Endometrium (tissue), 2 donors: ENCODE data around the gene MPND.

ENCODE experiments used
- FAIRE-seq: peaks from 2 replicates; lab custom pipeline; 2012; peaks lifted over from hg19 to GRCh38; lab: Jason Lieb, UNC
- donor health status: control.
- donor health status: control.

Gene MPND, protein sequence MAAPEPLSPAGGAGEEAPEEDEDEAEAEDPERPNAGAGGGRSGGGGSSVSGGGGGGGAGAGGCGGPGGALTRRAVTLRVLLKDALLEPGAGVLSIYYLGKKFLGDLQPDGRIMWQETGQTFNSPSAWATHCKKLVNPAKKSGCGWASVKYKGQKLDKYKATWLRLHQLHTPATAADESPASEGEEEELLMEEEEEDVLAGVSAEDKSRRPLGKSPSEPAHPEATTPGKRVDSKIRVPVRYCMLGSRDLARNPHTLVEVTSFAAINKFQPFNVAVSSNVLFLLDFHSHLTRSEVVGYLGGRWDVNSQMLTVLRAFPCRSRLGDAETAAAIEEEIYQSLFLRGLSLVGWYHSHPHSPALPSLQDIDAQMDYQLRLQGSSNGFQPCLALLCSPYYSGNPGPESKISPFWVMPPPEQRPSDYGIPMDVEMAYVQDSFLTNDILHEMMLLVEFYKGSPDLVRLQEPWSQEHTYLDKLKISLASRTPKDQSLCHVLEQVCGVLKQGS

DNA sequence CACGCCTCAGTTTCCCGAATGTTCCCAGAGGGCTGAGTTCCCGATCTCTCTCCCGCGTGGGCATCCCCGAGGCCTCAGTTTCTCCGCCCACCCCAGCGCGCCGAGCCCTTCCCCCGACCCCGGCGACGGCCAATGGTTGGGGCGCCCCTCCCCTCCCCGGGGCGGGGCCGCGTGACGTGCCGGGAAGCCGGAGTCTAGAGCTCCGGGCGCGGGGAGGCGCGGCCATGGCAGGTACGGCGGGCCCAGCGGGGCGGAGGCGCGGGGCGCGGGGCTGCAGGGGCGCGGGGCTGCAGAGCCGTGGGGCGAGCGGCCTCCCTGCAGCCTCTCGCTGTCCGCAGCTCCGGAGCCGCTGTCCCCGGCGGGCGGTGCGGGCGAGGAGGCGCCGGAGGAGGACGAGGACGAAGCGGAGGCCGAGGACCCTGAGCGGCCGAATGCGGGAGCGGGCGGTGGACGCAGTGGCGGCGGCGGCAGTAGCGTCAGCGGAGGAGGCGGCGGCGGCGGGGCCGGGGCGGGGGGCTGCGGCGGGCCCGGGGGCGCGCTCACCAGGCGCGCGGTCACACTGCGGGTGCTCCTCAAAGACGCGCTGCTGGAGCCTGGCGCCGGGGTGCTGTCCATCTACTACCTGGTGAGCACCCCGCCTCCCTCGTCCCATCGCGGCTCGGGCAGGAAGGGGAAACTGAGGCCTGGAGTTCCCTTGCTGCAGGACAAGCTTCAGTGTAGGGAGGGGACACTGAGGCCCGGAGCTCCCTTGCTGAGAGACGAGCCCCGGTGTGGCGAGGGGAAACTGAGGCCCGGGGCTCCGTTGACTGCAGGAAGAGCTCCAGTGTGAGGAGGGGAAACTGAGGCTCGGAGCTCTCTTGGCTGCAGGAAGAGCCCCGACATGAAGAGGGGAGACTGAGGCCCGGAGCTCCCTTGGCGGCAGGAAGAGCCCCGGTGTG is at the start of gene MPND:
MPND (plus strand) TSS at position 193 of the 938 bp plus-strand sequence; CDS start at position 225, 32 bp downstream.
- no peak for FAIRE-seq

DNA sequence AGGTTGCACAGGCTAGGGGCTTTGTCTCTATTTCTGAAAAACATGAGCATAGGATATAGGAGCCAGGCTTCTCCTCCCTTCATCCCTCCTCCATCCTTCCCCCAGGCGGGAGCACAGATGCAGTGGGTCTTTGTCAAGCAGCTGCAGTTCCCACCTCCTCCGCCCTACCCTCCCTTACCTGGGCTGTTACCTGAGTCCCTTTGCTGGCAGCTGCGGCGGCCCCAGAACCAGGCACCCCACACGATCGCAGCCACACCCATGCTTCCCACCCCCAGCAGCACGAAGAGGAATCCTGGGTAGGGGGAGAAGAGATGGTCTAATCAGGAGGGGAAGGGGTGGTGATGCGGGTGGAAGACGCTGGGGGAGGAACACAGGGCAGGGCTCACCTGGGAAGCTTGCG is 49.0 kb upstream of the MPND start:
- no peak for FAIRE-seq

DNA sequence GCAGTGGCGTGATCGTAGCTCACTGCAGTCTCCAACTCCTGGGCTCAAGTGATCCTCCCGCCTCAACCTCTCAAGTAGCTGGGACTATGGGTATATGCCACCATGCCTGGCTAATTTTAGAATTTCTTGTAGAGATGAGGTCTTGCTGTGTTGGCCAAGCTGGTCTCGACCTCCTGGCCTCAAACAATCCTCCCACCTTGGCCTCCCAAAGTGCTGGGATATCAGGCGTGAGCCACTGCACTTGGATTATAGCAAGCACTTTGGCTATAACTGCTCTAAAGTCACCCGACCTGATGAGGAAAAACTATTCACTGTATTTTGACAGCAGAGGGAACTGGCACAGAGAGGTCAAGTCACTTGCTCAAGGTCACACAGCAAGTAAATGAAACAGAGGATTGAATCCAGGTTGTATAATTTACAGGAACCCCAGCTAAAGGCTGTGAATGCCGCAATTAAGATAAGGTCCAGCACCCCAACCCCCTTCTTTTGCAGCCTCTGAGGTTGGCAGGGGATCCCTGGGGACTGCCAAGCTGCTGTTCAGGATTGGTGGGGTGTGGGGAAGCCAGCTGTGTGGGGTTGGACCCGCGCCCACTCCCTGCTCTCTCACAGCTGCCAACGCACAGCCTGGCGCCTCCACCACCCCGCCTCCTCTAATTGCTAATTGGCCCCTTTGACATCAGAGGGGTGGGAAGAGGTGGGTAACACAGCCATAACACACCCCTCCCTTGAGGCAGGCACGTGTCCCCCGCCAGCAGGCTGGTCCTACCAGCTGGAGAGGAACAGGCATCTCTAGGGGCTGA is 47.2 kb upstream of the MPND start:
- no peak for FAIRE-seq

DNA sequence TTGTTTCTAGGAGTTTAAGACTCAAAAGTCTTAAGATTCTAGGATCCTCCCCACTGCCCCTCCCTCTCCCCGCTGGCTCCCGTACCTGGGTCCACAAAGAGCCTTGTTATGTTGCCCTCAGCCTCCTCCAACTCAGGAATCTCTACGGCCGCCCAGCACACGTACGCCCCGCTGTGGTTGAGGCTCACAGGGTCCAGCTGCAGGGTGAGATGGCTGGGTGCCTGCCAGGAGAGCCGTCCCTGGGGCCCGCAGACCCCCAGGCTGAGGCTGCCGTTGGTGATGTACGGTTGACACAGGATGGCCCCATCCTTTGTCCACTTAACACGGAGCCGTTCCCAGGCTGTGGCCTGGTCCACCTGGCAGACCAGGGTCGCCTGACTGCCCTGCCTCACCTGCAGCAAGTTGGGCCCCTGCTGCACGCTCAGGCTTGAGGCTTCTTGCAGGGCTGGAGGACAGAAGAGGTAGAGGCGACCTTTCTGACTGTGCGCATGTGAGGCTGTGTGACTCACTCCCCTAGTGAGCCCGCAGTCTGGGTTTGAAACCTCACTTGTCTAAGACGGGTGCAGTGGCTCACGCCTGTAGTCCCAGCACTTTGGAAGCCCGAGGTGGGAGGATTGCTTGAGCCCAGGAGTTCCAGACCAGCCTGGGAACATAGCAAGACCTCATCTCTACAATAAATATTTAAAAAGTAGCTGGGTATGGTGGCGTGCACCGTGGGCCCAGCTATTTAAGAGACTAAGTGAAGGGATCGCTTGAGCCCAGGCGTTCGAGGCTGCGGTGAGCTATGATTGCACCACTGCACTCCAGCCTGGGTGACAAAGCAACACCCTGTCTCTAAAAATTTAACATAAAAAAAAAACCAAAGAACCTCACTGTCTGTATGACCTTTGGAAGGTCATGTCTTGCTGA is 45.2 kb upstream of the MPND start:
- FAIRE-seq = no peak

DNA sequence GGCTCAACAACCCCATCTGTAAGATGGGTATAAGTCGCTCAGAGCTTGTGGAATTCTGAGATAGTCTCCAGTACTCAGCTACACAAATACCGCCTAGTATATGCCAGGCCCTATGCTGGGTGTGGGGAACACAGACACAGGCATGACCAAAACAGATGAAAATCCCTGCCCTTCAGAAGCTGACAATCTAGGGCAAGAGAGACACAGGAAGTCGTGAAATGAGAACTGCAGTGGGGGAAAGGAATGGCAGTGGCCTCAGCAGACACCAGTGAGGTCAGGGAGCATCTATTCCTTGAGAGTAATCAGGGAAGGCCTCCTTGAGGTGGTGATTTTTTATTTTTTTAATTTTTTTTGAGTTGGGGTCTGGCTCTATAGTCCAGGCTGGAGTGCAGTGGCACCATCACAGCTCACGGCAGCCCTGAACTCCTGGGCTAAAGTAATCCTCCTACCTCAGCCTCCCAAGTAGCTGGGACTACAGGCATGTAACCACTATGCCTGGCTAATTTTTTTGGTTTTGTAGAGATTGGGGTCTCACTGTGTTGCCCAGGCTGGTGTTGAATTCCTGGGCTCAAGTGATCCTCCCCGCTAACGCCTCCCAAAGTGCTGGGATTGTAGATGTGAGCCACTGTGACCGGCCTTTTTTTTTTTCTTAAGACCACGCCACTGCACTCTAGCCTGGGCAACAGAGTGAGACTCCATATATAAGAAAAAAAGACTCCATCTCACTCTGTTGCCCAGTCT is 44.4 kb upstream of the MPND start:
- FAIRE-seq = no peak

DNA sequence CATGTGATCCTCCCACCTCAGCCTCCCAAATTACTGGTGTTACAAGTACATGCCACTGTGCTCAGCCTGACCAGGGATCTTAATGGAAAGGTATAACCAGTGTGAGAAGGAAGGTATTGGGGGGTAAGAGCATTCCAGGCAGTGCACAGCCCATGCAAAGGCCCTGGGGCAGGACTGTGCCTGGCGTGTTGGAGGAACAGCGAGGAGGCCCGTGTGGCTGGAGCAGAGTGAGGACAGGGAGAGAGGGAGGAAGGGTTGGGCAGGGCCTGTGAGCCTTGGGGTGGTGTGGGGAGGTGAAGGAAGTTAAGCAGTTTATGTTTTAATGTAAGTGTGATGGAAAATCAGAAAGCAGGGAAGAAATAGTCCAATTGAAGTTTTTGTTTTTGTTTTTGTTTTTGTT is 42.8 kb upstream of the MPND start:
- FAIRE-seq = no peak

DNA sequence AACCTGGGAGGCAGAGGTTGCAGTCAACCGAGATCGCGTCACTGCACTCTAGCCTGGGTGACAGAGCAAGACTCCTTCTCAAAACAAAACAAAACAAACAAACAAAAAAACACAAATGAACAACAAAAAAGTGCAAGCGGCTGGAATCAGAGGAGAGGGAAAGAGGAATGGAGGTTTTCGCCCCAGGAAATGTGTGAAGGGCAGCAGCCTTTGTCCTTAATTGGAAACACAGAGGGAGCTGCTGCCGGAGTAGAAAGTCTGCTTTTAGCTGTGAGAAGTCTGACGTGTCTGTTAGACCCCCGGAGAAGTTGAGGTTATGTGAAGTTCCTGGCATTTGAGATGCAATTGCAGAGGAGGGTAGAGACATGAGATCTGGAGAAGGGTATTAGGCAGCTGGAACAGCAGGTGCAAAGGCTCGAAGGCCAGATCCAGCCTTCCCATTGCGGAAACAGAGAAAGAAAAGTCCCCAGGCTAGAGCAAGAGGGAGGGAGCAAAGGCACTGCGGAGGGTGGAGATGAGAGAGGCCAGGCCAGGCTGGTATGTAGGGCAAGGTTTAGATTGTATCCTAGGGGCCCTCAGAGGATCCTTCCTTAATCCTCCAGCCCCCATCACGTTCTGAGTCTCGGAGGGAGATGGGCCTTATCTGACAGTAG is 41.6 kb upstream of the MPND start:
- no peak for FAIRE-seq

DNA sequence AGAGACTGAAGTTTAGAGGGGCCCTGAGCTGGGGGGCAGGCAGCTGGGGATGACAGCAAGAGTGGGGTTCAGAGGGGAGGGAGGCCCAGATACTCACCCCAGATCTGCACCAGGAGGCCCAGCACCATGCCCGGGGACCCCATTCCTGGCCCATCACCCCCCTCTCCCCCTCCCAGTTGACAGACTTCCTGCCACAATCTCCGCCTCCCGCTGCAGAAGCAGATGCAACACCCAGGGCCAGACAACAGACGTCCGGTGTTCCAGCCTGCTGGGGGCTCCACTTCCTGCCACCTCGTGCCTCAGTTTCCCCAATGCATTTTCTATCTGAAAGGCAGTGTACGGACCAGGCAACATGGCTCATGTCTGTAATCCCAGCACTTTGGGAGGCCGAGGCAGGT is 41.1 kb upstream of the MPND start, which contains the start of gene TMIGD2:
TMIGD2 (minus strand) TSS at position 147 of the 398 bp plus-strand sequence; CDS start at position 143, 4 bp downstream.
- FAIRE-seq = no peak

DNA sequence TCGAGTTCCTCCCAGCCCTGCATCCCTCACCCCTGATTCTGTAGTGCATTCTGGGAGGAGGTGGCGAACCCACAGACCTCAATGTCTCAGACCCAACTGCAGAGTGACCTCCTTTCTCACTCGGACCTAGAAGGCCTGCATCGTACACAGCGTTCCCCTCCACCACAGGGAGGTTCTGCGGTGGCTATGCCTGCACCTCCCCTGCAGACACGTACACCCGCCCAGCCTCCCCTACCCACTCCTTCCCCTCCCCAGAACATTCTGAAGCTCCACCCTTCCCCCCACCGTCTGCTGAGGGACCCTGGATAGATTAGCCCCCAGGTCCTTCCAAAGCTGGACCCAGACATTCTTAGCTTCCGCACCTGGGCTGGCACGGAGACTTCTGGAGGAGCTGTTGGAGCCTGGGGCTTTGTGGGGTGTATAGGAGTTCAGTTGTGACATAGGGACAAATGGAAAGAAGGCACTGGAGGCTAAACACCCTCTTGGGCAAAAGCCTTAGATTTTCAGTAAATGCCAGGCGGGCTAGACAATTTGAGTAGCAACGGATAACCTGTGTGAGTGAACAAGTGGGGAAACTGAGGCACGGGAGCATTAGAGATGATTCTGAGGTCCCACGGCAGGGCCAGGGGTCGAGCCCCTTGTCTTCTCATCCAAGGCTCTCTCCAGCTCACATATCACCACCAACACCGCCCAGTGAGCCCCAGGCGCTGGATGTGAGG is 39.4 kb upstream of the MPND start:
- no peak for FAIRE-seq

DNA sequence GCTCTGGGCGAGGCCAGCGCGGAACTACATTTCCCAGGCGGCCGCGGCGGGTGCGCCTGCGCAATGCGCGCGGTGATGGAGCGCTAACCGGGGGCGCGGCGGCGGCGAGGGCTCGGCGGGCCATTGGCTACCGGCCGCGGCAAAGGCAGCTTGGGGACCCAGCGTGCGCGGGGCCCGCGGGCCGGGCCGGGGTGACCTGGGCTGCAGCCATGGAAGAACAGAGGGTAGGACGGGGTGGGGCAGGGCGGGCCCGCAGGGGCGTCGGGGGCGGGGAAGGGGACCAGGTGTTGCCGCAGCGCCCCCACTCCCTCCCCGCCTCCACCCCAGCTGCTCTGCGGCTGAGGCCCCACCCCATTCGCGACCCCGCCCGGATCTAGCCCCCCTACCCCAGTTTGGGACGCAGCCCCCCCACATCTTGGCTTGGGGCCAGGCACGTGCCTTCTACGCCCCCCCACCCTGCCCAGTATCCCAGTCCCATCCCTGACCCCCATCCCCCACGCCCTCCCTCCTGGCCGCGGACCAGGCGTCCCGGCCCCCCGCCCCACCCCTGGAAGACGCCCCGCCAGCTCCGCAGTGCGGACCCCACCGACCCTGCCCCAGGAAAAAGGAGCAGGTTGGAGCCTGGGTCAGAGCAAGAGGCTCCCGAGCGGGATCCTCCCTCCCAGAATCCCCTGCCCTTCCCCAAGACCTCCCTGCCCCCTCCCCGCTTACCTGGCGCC is 38.7 kb upstream of the MPND start, which contains the start of gene FSD1:
FSD1 (plus strand) TSS at position 61 of the 719 bp plus-strand sequence; CDS start at position 210, 149 bp downstream.
- FAIRE-seq = no peak

DNA sequence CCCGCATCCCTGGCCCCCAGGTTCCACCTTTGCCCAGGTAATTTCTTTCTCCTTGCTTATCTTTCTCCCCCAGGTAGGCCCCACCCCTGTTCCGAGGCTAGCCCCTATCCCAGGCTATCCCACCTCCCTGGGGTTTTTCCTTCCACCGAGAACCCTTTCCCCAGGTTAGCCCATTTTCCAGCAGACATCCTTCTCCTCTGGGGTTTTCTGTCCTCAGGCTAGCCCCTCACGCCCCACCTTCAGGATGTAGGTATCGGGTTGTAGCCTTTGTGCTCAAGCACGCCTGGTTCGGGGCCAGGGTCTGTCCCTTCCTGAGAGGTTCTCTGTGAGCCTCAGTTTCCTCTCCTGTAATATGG is 38.1 kb upstream of the MPND start:
- no peak for FAIRE-seq

DNA sequence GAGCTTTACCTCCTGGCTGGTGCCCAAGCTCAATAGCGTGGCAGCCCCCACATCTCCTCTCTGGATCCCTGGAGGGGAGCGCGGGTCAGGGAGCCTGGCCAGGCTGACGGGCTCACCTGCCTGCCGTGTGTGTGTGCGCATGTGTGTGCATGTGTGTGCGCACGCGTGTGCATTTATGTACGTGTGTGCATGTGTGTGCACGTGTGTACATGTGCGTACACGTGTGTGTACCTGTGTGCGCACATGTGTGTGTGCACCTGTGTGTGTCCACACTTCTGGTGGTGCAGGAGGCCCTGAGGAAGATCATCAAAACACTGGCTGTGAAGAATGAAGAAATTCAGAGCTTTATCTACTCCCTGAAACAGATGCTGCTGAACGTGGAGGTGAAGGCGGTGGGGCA is 37.7 kb upstream of the MPND start:
- FAIRE-seq = no peak

DNA sequence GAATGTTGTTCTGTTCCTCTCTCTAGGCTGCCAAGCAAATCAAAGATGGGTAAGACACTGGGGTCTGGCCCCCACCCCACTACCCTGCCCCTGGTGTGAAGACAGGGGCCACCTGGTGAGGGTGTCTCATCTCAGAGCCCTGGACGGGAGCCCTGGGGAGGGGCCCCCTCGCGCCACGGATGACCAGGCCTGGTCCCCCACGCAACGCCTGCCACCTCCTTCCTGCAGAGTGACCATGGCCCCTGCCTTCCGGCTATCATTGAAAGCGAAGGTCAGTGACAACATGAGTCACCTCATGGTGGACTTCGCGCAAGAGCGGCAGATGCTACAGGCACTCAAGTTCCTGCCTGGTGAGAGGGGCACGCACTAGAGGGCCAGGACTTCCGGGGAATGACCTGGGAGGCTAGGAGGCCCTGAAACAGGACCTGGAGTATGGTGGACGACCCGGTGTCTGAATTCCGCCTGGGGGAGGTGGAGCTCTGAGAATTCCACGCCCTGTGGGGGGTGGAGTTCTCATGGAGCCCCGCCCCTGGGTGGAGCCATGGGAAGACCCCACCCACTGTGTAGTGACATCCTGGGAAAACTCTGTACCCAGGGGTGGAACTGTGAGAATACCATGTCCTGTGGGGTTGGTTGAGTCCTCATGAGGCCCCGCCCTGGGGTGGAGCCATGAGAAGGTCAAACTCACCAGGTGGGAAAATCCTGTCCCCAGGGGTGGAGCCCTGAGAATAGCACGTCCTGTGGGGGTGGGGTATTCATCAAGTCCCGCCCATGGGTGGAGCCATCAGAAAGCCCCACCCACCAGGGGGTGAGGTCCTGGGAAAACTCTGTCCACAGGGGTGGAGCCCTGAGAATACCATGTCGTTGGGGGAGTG is 32.9 kb upstream of the MPND start:
- no peak for FAIRE-seq

DNA sequence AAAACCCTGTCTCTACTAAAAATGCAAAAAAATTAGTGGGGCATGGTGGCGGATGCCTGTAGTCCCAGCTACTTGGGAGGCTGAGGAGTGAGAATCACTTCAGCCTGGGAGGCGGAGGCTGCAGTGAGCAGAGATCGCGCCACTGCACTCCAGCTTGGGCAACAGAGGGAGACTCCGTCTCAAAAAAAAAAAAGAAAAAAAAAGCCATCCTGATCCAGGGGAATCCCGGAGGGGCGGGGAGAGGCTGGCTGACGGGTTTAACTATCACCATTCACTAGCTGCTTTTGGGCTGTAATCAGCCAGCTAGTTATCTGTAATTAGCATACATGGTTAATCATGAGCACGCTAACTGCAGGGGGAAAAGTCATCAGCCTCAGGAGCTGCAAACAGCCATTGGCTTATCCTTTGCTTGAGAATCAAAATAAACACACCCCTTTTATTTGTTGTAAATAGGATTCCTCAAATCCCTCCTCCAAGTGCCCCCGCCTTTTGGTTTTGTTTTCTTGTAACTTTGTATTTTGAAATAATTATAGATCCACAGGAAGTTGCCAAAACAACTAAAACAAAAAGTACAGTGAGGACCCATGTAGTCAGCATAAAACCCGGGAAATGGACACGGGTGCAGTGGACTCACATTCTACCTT is 29.4 kb upstream of the MPND start:
- FAIRE-seq = peak; percentile 60

DNA sequence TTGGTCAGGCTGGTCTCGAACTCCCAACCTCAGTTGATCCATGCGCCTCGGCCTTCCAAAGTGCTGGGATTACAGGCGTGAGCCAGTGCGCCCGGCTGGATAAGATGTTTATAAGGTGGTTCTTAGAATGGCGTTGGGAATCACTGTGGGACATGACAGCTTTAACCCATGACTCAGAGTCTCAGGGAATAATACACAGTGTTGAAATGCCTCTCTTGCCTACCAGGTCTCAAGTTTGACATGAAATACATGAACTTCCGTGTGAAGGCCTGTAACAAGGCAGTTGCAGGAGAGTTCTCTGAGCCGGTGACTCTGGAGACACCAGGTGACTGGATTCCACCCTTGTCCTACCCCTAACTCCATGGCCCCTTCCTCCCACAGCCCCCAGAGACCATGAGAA is 26.4 kb upstream of the MPND start:
- no peak for FAIRE-seq

DNA sequence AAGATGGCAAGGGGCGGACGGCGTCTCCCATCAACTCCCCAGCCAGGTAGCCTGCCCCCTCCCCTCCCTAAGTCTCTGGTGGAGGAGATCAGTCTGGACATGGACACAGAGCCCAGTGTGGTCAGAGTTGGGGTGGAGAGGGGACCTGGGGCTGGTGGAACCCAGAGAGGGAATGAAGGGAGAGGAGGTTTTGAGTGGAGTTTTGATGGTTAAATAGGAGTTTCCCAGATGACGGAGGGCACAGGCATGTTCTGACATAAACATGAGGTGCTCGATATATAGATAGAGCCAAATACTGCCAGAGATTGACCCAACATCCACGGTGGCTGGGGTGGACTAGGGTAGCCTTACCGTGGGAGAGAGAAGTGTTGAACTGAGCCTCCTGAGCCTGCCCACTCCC is 24.9 kb upstream of the MPND start:
- FAIRE-seq = no peak
